D721Med (cell line): ENCODE data around the gene GLB1L.
"Not testable (repeated sequence)": the region's sequence is repeated elsewhere in the genome, so short reads cannot be mapped to it uniquely, and the experiment has no call there.

Experiments
- DNase-seq: peaks from one replicate; pipeline ENCODE4 v3.0.0; 2011; ENCODE audit warnings: low spot score; ENCODE audit not compliant: insufficient read length
- FAIRE-seq: peaks from 2 replicates; lab custom pipeline; 2011; peaks lifted over from hg19 to GRCh38; lab: Jason Lieb, UNC
- CTCF ChIP-seq: IDR thresholded peaks from 2 replicates; pipeline ENCODE4 v1.5.1; 2012; ENCODE audit warnings: mild to moderate bottlenecking, control low read depth; ENCODE audit not compliant: insufficient read depth; ENCODE audit errors: missing control alignments

The GLB1L gene

GRCh38 chr2:219290381-219291171 is 45.3 kb upstream of the GLB1L start:
- DNase-seq (no peak), FAIRE-seq (no peak)
- TF ChIP-seq CTCF: no peak

GRCh38 chr2:219289537-219290361 is 44.5 kb upstream of the GLB1L start:
- DNase-seq (no peak), FAIRE-seq (no peak)
- TF ChIP-seq CTCF: no peak

- TF ChIP-seq CTCF: no peak
- DNase-seq (no peak), FAIRE-seq (no peak)
These were observed 43.9 kb upstream of the GLB1L start for GRCh38 chr2:219289195-219289536.

GRCh38 chr2:219287580-219288265 is 42.5 kb upstream of the GLB1L start:
- TF ChIP-seq CTCF: no peak
- DNase-seq (no peak), FAIRE-seq (no peak)

GRCh38 chr2:219287116-219287440 is 41.8 kb upstream of the GLB1L start:
- not testable (repeated sequence) for FAIRE-seq, DNase-seq

- TF ChIP-seq CTCF: no peak
- FAIRE-seq (no peak), DNase-seq (no peak)
These were observed 41.3 kb upstream of the GLB1L start for GRCh38 chr2:219286436-219287115.

DNA sequence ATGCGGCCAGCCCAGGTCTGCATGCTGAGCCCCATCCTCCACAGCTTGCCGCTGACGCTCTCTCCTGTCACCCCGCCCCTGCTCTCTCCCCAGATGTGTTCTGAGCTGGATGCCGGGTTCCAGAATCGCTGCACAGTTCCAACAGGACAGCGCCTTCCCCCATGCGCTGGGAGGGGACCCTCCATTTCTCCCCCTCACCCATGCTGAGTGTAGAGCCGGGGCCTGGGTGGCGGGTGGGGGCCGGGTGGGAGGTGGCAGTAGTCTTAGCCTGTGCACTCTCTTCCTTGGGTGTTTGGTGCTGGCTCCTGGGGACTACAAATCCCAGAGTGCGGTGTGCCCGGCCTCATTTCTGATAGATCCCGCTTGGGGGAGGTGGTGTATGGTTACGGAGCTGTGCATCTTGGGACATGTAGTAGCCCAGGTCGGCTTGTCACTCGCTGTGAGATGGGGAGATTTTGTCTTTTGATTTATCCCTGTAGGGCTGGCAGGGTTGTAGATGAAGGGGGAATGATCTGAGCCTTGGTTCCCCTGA is 40.7 kb upstream of the GLB1L start:
- FAIRE-seq: no peak
- TF ChIP-seq CTCF: no peak
- DNase-seq: no peak
